HepG2 (cell line): ENCODE results near the gene GGT7. TPM values are rescaled to one million over a fixed set of nuclear protein-coding genes. Genes with fewer than 3 reads are reported as not detected.

ENCODE experiments used
- ATF5 ChIP-seq: sonication (generic); formaldehyde crosslinking; IDR thresholded peaks from 2 replicates; pipeline ENCODE4 v1.4.0; 2020; ENCODE audit warnings: mild to moderate bottlenecking, low read depth, missing genetic modification reagents
- KDM3A ChIP-seq: IDR thresholded peaks from 2 replicates; pipeline ENCODE4 v1.6.1; 2018; ENCODE audit warnings: low read depth, missing compliant biosample characterization
- KLF11 ChIP-seq: IDR thresholded peaks from 2 replicates; pipeline ENCODE4 v1.6.1; 2016; ENCODE audit warnings: missing compliant biosample characterization
- NBN ChIP-seq: fragments of 450-650 bp; conservative IDR thresholded peaks from 2 replicates; pipeline ENCODE4 v1.6.1; 2017
- PATZ1 ChIP-seq: sonication (generic); formaldehyde crosslinking; IDR thresholded peaks from 2 replicates; pipeline ENCODE4 v1.4.0; 2020; ENCODE audit warnings: missing genetic modification reagents
- POGK ChIP-seq: sonication (generic); formaldehyde crosslinking; conservative IDR thresholded peaks from 2 replicates; pipeline ENCODE4 v1.8.0; 2022; ENCODE audit warnings: mild to moderate bottlenecking, moderate library complexity, missing genetic modification reagents
- RELA ChIP-seq: sonication (generic); formaldehyde crosslinking; IDR thresholded peaks from 2 replicates; pipeline ENCODE4 v1.4.0; 2020; ENCODE audit warnings: missing genetic modification reagents
- TFE3 ChIP-seq: IDR thresholded peaks from 2 replicates; pipeline ENCODE4 v1.6.1; 2016
- ZBTB21 ChIP-seq: sonication (generic); formaldehyde crosslinking; IDR thresholded peaks from 2 replicates; pipeline ENCODE4 v1.4.0; 2020; ENCODE audit warnings: missing genetic modification reagents
- ZBTB26 ChIP-seq: IDR thresholded peaks from 2 replicates; pipeline ENCODE4 v1.6.1; 2016; ENCODE audit warnings: missing compliant biosample characterization, missing genetic modification reagents, borderline replicate concordance
- ZNF292 ChIP-seq: sonication (generic); formaldehyde crosslinking; IDR thresholded peaks from 2 replicates; pipeline ENCODE4 v1.8.1; 2022; ENCODE audit warnings: mild to moderate bottlenecking, low read depth, missing genetic modification reagents, borderline replicate concordance
- ZNF530 ChIP-seq: sonication (generic); formaldehyde crosslinking; IDR thresholded peaks from 2 replicates; pipeline ENCODE4 v1.5.0; 2020; ENCODE audit warnings: low read depth, mild to moderate bottlenecking, missing genetic modification reagents
- ZNF574 ChIP-seq: sonication (generic); formaldehyde crosslinking; IDR thresholded peaks from 2 replicates; pipeline ENCODE4 v1.4.0; 2020; ENCODE audit warnings: missing genetic modification reagents
- ZNF672 ChIP-seq: sonication (generic); formaldehyde crosslinking; IDR thresholded peaks from 2 replicates; pipeline ENCODE4 v1.8.1; 2022; ENCODE audit warnings: missing genetic modification reagents
- ZNF737 ChIP-seq: sonication (generic); formaldehyde crosslinking; IDR thresholded peaks from 2 replicates; pipeline ENCODE4 v1.5.0; 2020; ENCODE audit warnings: missing genetic modification reagents, mild to moderate bottlenecking, borderline replicate concordance
- ZNF784 ChIP-seq: sonication (generic); formaldehyde crosslinking; IDR thresholded peaks from 2 replicates; pipeline ENCODE4 v1.5.1; 2020; ENCODE audit warnings: missing genetic modification reagents, mild to moderate bottlenecking, borderline replicate concordance
- ZSCAN25 ChIP-seq: sonication (generic); formaldehyde crosslinking; IDR thresholded peaks from 2 replicates; pipeline ENCODE4 v1.8.0; 2022; ENCODE audit warnings: mild to moderate bottlenecking, missing genetic modification reagents
- polyA plus RNA-seq, 8 experiments: library from polyadenylated mRNA; depleted of rRNA in 3 of 8; stranded (reverse) in 7 of 8; unstranded in 1 of 8; fragments of >200 nt; fragmentation: Illumina TruSeq in 4 of 8; extraction: Trizol in 4 of 8; gene quantifications; 2 replicates each; pipeline versions ENCODE4 v1.2.1 to v1.2.3, GENCODE V29; 2011 to 2016; ENCODE audit warnings: low read depth in 4 of 8, missing spikeins in 1 of 8, mixed read lengths in 1 of 8; ENCODE audit not compliant: insufficient read depth in 1 of 8
- total RNA-seq, 5 experiments: library from RNA; depleted of rRNA; stranded (reverse); fragments of >200 nt; fragmentation: Illumina TruSeq; extraction: Trizol; gene quantifications; 2 replicates each; pipeline ENCODE4 v1.2.3, GENCODE V29; 2016; ENCODE audit warnings: low read depth in 1 of 5

GGT7 gene
- total and polyA plus RNA-seq, 2 of the 13 experiments (the other 11 are each of a cell fraction or from before 2014, with no cell fraction given): 6.6 to 23.0 TPM

GRCh38 chr20:34825530-34826362, 46.9 kb downstream of the GGT7 start, which contains the start of gene NCOA6 (continued):
- no peak for TF ChIP-seq ATF5
- no peak for TF ChIP-seq ZNF672 (CRISPR knock-in tag)
- 0 out of 2 replicates have a peak, but pooled peaks have one; percentile 57 for TF ChIP-seq KDM3A (CRISPR knock-in tag)
- peak; percentile 46 for TF ChIP-seq ZNF574
- peak; percentile 27; the same call in 1 of the 2 replicates for TF ChIP-seq PATZ1
- TF ChIP-seq TFE3 (CRISPR knock-in tag): peak; percentile 85
- TF ChIP-seq POGK: no peak
- TF ChIP-seq ZBTB26: peak; percentile 56; the same call in 1 of the 2 replicates
- no peak for TF ChIP-seq ZNF530 (CRISPR knock-in tag)
- no peak; the same call in 1 of the 2 replicates for TF ChIP-seq ZSCAN25 (CRISPR knock-in tag)
- no peak for TF ChIP-seq ZNF784
- no peak for TF ChIP-seq NBN
- peak; percentile 48; the same call in 1 of the 2 replicates for TF ChIP-seq ZNF292 (CRISPR knock-in tag)
- no peak for TF ChIP-seq ZBTB21 (CRISPR knock-in tag)
- 0 out of 2 replicates have a peak, but pooled peaks have one; percentile 25 for TF ChIP-seq KLF11
- no peak for TF ChIP-seq RELA (CRISPR knock-in tag)
- no peak for TF ChIP-seq ZNF737
